Left renal cortex interstitium (tissue), 4 donors: ENCODE measurements around the gene KCNK15. TPM values are rescaled to one million over a fixed set of nuclear protein-coding genes. Genes with fewer than 3 reads are reported as not detected.

Experiments used
- DNase-seq, 4 donors: peaks; one replicate each; pipeline ENCODE4 v3.0.0-alpha.2; 2013; ENCODE audit warnings: low read depth in 4 of 4, low spot score in 2 of 4, missing footprints in 1 of 4
- polyA plus RNA-seq, 4 donors: library from polyadenylated mRNA; unstranded; fragments of 120-200 nt; gene quantifications; one replicate each; pipeline ENCODE4 v1.2.1, GENCODE V29; 2013; ENCODE audit not compliant: insufficient read length in 4 of 4

The KCNK15 gene
- polyA plus RNA-seq, 4 donors = 0.11 to 0.19 TPM; not detected in 2

DNA sequence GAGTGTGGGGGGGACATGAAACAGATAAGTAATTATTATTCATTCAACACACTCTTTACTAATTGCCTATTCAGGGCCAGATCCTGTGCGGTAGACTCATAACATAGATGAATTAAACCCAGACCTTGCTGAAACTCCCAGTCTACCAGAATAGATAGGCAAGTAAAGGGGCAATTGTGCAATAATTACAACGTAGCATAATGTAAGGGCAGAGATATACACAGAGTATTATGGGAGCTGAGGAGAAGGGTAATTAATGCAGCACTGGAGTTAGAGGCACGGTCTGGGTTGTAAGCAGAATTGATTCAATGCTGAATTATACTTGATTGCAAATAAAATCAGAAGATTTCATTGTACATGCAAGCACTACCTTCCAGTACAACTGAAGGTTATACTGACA, 35.5 kb downstream of the KCNK15 start:
- DNase-seq = no peak

GRCh38 chr20:44781791-44782190, 36.1 kb downstream of the KCNK15 start:
- no peak for DNase-seq

GRCh38 chr20:44784688-44785087, 39.0 kb downstream of the KCNK15 start:
- no peak for DNase-seq

GRCh38 chr20:44785768-44786167, 40.1 kb downstream of the KCNK15 start:
- no peak for DNase-seq

DNA sequence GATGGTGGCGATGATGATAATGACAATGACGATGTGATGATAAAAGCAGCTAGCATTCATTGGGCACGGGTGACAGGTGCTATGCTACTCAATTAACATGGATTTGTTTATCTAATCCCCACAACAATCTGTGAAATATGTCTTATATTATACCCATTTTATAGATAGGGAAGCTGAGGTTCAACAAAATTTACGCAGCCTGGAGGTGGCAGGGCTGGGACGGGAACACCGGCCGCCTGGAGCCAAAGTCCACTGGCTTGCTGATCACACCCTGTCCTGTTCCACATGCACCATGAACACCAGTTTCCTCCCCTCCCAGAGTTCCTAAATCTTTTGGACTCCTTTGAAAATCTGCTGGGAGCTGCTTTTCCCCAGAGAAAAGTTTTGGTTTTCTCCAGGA, 41.6 kb downstream of the KCNK15 start:
- DNase-seq = no peak

DNA sequence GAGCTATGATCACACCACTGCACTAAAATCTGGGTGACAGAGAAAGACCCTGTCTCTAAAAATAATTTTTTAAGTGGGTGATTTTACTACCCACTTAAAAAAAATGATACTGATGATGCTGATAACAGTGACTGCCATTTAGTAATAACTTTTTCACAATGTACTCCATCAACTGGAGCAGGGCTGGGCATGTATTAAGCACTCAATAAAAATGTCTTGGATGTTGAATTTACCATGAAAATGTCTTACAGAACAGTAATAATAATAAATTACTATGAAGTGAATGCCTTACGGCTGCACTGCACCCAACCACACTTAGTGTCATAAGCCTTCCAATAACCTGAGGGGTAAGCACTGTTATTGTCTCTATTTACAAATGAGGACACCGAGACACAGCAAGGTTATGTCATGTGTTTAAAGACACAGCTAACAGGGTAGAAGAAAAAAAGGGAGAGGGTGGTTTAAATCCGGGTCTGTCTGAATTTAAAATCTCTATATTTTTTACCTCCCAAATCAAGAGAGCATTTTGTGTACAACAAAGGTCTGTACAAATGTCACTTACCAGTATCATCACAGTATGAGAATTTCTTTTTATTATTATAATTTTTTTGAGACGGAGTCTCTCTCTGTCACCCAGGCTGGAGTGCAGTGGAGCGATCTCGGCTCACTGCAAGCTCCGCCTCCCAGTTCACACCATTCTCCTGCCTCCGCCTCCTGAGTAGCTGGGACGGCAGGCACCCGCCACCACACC, 43.2 kb downstream of the KCNK15 start:
- no peak for DNase-seq

GRCh38 chr20:44790638-44791393, 45.2 kb downstream of the KCNK15 start:
- DNase-seq = no peak

DNA sequence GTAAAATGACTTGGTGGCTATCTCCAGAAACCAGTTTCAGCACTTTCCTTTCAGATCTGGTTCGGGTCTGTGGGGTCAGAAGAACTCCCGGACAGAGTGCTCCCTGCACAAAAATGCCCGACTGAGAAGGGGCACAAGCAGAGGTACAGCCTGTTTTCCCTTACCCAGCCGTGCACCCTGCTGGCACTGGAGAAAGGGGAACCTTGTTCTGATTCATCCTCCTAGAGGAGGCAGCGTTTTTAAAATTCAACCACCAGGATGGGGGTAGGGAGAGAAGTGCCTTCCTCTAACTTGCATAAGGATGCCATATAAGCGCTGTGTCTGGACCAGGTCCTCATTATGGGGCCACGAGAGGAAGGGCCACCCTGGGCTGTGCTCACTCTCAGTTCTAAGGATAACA, 47.1 kb downstream of the KCNK15 start:
- no peak for DNase-seq

DNA sequence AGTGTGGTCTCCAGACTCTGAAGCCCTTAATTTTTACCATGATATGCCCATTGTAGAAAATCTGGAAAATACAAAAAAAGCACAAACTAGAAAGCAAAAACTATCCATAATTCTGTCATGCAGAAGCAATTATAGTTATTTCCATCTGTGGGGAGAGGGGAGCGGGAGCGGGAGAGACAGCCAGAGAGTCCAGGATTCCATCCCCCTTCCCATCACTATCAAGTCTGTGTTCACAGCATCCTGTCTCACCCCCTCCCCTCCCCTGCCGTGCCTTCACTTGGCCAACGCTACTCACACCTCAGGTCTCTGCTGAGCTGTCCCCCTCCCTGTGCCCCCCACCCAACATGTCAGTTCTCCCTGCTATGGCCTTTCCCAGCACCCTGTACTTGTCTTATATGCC, 50.2 kb downstream of the KCNK15 start:
- no peak for DNase-seq

- DNase-seq = no peak
Observed at GRCh38 chr20:44796311-44796710, 50.6 kb downstream of the KCNK15 start.

- no peak for DNase-seq
Observed at GRCh38 chr20:44796758-44797457, 51.2 kb downstream of the KCNK15 start.

DNA sequence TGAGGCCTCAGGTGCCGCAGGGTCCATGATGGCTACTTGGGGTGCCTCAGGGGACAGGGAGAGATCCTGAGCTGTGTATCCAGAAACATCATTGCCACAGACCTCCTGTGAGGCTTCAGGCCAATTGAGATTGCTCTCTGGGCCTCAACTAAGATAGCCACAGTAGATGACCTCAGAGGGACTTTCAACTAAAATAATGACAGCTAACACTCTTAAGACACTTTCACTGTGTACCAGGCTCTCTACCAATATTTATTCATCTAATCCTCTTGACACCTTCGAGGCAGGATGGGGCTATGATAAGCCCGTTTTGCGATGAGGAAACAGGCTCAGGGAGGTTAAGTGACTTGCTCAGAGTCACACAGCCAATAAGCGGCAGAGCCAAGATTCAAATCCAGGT, 54.0 kb downstream of the KCNK15 start:
- no peak for DNase-seq

GRCh38 chr20:44800391-44801046, 54.9 kb downstream of the KCNK15 start:
- no peak for DNase-seq

Other genes with a start within 250 kb of the KCNK15 start
- gene SERINC3, start 223.8 kb upstream of the KCNK15 start, polyA plus RNA-seq = 10 to 100 TPM; 65.5 to 78.8 (median 67.3) TPM
- 10 to 100 TPM; 57.3 to 70.8 (median 63.0) TPM for gene PKIG, start 163.3 kb upstream of the KCNK15 start, polyA plus RNA-seq
- 1 to 10 TPM; 5.8 to 7.8 (median 7.4) TPM for gene ADA, start 94.2 kb upstream of the KCNK15 start, polyA plus RNA-seq
- under 1 TPM in 3 of 4 donors, not detected in 1; 0.10 to 0.34 (median 0.19) TPM for gene CCN5, start 30.5 kb upstream of the KCNK15 start, polyA plus RNA-seq
- gene RIMS4, start 64.7 kb downstream of the KCNK15 start, polyA plus RNA-seq = 1 to 10 TPM in 1 of 4 donors, under 1 TPM in 3; 0.54 to 1.0 (median 0.79) TPM
- 100 to 1,000 TPM; 205 to 231 (median 216) TPM for gene YWHAB, start 139.8 kb downstream of the KCNK15 start, polyA plus RNA-seq
- gene PABPC1L, start 164.2 kb downstream of the KCNK15 start, polyA plus RNA-seq = 100 to 1,000 TPM in 1 of 4 donors, 10 to 100 TPM in 3; 25.2 to 104 (median 49.4) TPM
- 10 to 100 TPM; 37.3 to 43.7 (median 41.1) TPM for gene TOMM34, start 214.5 kb downstream of the KCNK15 start, polyA plus RNA-seq
- 10 to 100 TPM; 15.5 to 21.1 (median 18.2) TPM for gene STK4, start 220.6 kb downstream of the KCNK15 start, polyA plus RNA-seq